MV-4-11 (cell line): ENCODE data around the gene CCT5.
"Not testable (repeated sequence)": the region's sequence is repeated elsewhere in the genome, so short reads cannot be mapped to it uniquely, and the experiment has no call there.

Experiments
- DNase-seq: peaks from one replicate; lab custom pipeline; 2025; lab: John Stamatoyannopoulos, UW

Gene CCT5

DNA sequence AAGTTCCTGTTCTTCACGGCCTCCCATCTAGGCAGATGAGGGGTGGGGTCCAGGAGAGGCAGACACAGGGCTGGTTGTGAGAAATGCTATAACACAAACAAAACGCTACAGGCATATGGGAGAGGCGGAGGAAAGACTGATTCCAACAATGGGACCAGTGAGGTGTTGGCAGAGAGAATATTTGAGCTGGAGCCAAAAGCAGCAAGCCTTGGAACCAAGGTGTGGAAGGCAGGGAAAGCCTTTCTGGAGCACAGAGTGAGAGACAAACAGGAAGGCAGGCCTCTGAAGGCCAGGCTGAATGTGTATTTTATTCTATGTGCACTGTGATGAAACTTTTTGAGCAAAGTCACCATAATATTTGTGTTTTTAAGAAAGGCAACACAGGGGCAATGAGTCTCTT lies 3.3 kb upstream of the CCT5 start:
- no peak for DNase-seq

DNA sequence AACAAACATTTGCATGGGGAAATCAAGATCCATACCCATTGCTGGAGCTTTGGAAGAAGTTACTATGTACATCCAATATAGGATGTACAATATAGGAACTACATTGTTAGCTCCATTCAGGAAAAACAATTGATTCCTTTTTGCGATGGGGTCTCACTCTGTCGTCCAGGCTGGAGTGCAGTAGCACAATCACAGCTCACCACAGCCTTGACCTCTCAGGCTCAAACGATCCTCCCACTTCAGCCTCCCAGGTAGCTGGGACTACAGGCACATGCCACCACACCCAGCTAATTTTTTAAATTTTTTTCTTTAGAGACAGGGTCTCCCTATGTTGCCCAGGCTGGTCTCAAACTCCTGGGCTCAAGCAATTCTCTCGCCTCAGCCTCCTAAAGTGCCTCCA lies 2.9 kb upstream of the CCT5 start:
- not testable (repeated sequence) for DNase-seq

DNA sequence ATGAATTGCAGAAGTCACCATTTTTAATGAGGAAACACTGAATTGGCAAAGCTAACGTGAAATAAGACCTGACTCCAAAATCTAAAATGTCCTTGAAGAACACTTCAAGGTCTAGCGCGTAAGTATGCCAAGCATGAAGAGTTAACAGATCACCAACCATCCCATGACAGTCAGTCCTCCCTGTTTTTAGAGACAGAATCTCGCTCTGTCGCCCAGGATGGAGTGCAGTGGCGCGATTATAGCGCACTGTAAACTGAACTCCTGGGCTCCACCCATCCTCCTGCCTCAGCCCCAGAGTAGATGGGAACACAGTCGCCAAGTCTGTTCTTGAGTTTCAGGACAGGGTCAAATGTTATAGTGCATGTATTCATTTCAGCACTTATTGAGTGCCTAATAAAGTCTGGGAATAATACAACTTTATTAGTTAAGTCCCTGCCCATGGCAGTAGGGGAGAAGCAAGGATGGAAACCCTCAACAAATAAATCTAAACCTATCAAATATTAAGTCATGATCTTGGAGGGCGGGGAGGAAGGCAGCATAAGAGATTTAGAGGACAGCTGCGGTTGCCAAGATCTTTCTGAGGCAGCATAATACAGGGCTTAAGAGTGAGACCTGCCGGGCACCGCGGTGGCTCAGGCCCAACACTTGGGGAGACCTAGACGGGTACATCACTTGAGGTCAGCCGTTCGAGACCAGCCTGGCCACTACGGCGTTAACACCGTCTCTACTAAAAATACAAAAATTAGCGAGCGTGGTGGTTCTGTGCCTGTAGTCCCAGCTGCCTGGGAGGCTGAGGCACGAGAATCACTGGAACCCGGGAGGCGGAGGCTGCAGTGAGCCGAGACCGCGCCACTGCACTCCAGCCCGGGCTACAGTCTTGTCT lies 1.5 kb upstream of the CCT5 start:
- DNase-seq, result no peak

DNA sequence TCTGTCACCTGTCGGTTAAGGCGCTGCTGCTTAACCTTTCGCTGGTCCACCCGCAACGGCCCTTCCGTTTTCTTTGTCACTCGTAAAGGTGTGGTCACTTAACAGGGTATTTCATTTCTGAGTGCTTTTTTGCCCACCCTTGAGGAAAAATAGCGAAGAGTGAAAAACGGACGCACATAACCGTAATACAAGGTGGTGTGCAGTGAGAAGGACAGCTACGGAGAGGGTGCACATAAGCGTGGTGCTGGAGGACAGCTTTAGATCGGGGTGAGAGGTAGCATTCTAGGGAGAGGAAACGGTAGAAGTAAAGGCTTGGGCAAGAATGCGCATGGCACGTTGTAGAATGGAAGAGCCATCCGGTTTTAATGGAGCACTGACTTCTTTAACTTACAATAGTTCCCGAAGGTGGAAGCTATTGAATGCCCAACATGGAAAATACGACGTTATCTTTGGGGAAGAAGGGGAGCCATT lies 761 bp downstream of the CCT5 start:
- DNase-seq, result peak; percentile 30

DNA sequence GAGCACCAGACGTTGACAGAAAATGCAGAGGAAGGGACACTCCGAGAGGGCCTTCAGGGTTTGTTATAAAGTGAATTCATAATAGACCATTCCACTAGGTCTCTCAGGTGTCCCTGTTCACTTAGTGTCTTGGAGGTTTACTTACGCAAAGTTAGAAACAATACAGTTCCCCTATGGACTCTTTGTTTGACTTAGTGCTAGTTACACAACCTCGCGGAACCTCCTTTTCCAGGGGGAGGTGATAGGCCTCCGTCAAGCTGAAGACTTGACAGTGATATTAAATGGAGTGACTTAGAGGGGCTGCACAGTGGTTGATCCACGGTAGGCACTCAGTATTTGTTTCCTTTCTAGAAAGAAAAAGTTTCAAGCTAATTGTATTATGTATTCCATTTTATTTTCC lies 1.3 kb downstream of the CCT5 start:
- peak; percentile 50 for DNase-seq

DNA sequence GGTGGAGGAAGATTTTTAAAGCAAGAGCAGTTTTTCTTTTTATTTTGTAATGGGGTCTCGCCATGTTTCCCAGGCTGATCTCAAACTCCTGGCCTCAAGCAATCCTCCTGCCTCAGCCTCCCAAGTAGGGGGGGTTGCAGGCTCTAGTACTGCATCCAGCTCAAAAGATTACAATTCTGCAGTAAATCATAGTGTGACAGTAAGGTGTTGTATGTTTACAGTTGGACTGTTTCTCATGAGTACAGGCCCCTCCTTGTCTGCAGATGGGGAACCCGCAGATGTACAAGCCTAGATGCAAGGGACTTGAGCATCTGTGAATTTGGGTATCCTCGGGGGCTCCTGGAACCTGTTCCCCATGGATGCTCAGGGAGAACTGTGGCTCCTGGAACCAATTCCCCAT lies 3.3 kb downstream of the CCT5 start:
- no peak for DNase-seq

DNA sequence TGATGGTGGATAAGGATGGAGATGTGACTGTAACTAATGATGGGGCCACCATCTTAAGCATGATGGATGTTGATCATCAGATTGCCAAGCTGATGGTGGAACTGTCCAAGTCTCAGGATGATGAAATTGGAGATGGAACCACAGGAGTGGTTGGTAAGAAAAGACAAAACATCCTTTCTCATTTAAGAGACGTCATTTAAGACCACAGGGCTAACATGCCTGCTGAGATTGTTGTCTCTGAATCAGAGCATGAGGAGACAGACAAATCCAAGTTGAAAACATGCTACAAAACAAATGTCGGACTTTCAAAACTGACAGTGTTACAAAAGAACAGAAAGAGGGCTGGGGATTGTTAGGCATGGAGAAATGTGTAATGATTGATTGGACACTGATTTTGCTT lies 4.6 kb downstream of the CCT5 start:
- DNase-seq, result no peak

DNA sequence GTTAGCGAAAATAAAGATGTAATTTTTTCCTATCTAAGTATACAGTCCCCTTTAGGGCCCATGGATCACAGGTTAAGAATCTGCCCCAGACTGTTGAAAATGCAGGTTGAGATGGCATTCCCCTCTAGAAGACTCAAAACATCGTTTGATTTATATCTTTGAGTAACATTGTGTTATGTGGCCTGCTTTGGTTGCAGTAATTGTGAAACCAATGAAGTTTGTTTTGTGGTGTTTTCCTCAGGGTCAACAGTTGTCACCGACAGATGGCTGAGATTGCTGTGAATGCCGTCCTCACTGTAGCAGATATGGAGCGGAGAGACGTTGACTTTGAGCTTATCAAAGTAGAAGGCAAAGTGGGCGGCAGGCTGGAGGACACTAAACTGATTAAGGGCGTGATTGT lies 7.8 kb downstream of the CCT5 start:
- no peak for DNase-seq

DNA sequence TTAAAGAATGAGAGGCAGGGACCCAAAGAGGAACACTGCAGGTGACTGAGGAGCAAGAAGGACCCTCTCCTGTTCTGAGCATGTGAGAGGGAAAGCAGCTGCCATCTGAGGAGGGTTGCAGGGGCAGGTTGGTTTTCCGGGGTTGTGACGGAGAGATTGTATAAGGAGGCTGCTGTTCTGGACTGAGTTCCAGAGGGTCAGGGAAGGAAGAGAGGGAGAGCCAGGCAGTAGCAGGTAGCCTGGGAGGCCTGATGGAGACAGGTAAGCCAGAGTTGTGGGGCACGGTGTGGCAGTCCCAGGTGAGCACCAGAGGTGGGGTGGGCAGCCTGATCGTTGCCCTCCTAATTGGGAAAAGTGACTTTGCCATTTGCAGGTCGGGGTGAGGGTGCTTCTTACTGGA lies 9.8 kb downstream of the CCT5 start:
- no peak for DNase-seq

DNA sequence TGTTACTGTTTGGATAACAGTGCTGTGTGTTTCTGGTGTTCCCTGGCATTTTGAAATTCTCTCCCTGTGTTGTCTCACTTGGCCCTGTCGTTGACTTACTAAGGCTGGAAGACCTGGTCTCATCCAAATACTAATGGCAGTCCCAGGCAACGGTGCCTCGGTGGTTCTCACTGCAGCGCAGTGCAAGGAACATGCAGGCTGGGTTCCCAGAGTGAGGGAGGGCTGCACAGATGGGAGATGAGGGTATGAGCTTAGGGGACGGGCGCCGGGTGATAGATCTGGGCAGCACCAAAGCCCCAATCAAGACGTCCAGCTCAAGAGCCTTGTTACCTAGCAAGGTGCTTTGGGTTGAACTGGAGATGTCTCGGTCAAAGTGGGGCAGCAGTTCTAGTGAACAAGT lies 11.0 kb downstream of the CCT5 start:
- DNase-seq, result no peak

DNA sequence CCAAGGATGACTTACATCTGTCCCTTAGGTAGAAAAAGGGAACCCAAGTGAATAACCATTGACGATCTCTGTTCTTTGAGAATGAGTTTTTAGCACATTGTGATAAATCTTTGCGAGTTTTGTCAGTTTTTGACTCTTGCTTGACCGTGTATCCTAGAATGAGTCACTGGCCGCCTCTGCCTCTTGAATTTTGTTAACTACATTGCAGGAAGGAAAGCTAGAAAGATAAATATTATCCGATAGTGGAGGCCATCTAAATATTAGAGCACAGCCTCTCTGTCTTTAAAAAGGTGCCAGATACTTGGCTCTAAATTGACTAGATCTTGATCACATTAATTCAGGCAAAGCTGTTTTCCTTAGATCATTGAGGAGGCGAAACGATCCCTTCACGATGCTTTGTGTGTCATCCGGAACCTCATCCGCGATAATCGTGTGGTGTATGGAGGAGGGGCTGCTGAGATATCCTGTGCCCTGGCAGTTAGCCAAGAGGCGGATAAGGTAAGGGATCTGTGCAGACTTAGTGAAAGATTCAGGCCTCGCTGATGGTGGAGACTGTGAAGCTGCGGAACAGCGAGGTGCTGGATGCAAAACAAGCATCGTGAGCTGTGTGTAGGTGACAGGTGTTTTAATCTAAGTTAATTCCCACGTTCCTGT lies 12.2 kb downstream of the CCT5 start:
- no peak for DNase-seq

DNA sequence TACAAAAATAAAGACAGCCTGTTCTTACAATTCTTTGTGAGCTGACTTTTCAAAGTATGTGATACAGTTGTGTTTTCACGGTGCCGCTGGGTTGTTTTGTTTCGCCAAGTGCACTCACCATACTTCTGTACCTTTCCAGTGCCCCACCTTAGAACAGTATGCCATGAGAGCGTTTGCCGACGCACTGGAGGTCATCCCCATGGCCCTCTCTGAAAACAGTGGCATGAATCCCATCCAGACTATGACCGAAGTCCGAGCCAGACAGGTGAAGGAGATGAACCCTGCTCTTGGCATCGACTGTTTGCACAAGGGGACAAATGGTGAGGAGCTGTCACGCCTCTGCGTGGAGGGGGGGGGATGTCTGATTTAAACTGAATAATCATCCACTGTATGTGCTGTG lies 12.9 kb downstream of the CCT5 start:
- DNase-seq, result no peak

DNA sequence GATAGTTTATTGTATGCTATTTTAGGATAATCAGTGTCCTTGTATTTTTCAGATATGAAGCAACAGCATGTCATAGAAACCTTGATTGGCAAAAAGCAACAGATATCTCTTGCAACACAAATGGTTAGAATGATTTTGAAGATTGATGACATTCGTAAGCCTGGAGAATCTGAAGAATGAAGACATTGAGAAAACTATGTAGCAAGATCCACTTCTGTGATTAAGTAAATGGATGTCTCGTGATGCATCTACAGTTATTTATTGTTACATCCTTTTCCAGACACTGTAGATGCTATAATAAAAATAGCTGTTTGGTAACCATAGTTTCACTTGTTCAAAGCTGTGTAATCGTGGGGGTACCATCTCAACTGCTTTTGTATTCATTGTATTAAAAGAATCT lies 14.5 kb downstream of the CCT5 start:
- peak; percentile 51 for DNase-seq

DNA sequence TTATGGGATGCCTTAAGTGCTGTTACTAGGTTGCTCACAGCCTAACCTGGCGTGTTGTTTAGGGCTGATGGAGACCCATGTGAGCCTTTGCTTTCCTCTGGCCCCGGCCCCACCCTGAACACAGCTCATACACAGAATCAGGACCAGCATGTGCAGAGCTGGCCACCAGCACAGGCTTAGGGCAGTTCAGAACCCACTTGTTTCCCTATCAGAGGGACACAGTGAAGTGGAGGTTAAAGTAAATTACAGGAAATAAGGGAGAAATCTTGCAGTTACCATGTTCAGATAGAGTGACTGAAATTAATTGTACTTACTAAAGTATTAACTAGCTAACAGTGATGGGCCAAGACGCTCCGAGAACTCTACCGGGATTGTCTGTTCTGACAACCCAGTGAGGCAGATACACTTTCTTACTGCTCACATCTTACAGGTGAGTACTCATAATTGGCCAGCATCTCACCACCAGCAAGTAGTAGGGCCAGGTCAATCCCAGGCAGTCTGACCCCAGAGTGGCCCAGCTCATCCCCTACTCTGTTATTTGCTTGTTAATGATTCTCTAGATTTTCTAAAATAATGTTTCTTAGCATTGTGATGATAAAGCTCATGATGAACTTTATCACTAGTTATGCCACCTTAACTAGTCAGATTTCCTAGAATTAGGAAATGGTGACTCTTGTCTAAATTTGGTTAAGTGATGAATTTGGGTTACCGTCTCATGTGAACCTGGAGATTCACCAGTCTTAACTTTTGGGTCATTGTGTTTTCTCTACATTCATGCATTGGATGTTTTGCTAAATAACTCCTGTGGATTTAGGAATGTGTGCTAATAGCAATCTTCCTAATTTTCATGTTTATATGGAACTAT lies 15.4 kb downstream of the CCT5 start:
- DNase-seq, result no peak

DNA sequence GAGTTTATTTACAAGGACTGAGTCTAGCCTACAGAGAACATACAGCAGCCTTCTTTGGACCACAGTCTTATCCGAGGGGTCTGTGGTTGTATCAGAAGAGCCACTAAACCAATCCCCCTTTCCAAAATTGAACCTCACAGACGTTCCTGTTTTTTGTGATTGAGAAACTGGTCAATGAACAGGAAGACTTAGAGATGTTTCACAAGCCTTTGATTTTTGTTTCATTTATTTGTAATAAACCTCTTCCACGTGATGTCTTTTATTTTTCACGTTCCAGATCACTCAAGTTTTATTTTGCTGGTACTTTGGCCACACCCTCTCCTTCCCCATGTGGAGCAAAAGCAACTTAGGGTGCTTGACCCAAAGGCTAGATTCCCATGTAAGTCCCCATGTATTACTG lies 16.1 kb downstream of the CCT5 start:
- peak; percentile 44 for DNase-seq

DNA sequence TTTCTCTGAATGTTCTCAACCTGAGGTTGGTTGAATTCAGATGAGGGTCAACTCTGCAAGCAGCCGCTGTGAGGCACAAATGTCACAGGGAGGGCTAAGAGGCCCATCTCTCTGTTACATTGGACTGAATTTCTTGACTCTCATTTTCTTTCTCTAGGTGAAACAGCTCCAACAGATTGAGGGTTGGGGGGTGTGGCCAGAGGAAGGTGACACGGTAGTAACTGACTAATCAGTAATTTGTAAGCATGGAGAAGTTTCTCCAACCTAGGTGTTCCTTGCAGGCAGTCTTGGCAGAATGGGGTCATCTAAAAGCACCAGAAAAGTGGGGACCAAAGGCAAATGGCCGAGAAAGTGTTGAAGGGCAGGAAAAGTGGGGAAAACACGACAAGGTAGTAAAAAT lies 16.8 kb downstream of the CCT5 start:
- no peak for DNase-seq

DNA sequence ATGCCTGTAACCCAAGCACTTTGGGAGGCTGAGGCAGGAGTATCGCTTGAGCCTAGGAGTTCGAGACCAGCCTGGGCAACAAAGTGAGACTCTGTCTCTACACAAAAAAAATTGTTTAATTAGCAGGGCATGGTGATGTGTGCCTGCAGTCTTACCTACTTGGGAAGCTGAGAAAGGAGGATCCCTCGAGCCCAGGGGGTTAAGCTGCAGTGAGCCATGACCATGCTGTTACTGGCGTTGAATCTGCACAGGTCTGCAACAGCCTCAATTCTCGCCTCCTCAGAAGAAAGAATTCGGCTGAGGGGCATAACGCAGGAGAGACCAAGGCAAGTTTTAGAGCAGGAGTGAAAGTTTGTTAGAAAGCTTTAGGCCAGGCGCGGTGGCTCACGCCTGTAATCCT lies 18.0 kb downstream of the CCT5 start:
- no peak for DNase-seq

DNA sequence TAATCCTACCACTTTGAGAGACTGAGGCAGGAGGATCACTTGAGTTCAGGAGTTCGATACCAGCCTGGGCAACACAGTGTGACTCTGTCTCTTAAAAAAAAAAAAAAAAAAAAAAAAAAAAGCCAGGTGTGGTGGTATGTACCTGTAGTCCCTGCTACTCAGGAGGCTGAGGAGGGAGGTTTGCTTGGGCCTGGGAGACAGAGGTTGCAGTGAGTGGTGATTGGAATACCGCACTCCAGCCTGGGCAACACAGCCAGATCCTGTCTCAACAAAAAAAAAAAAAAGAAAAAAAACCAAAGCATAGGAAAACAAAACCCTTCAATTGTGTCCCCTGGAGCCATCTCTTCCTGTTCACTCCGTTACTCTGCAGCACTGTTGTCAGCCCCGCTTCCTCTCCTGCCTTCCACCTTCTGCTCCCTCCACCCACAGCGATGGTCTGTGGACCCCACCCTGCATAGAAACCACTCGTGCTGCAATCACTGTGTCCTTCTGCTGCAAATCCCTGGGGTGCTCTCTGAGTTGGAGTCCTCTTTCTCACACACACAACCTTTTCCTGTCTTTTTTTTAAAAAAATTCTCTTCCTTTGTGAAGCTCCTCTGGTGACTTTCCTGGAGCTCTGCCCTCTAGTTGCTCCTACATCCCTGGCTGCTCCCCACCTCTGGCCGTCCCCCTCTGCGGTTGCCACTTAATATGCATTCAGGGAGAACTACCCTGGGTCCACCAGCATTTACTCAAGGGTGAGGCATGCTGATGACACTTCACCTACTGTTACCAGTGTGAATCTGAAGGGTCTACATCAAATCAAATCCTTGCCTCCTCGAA lies 22.2 kb downstream of the CCT5 start:
- DNase-seq, result no peak

DNA sequence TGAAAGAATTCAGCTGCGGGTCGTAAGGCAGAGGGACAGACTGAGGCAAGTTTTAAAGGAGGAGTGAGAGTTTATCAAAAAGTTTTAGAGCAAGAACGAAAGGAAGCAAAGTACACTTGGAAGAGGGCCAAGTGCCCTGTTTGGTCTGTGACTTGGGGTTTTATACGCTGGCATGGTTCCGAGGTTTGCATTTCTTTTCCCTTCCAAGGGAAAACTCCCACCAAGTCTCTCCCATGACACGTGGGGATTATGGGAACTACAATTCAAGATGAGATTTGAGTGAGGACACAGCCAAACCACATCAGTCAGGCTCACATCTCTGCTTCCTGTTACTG lies 22.8 kb downstream of the CCT5 start:
- DNase-seq, result not testable (repeated sequence)

DNA sequence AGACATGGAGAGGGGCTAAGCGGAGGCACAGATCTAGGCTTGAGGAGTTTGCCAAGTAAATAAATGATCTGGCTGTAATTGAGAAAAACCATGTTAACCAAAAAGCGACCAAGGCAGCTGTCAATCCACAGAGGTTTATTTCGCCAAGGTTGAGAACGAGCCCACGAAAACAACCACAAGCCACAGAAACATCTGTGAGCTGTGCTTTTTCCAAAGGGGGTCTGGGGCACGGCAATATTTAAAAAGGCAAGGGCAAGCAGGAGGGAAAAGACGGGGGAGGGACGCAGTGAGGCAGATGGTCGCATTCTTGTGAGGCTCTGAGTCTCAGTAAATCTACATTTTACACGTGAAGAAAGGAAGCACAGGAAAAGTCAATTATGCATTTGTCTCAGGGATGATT lies 25.4 kb downstream of the CCT5 start:
- no peak for DNase-seq

DNA sequence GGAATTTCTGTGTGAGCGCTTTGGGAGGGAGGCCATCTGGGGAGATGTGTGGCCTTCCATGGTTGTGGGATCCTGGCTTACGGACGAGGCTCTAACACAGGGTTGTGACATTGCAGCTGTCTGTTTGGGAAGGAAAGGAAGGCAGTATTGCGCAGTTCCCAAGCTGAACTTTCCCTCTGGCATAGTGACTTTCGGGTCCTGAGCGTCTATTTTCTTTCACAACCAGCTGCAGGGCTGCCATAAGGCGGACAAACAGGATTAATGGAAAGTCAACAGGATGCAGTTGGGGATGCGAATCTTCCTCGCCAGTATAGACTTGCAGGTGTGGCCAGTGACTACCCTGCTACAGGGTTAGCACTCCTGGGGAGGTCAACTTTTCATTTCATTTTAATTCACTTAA lies 25.9 kb downstream of the CCT5 start:
- DNase-seq, result peak; percentile 19

DNA sequence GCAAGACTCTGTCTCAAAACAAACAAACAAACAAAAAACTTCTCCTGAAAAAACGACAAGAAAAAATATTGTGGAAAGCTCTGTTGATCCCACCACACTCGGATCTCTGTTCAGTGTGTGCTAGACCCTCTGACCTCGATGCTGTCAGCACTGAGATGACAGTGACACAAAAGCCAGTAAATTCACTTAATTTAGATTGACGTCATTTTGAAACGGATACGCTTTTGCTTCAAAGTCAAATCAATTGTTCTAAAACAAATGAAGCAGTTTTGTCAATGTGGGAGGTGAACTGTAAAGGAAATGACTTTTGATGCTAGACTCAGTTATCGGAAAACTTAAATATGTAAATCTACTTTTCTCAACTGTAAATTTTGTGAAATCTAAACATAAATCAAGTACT lies 26.6 kb downstream of the CCT5 start:
- no peak for DNase-seq
